ENCODE data around the gene LRRC8A. TPM values are rescaled to one million over a fixed set of nuclear protein-coding genes. Genes with fewer than 3 reads are reported as not detected.

LRRC8A gene
- total and polyA plus RNA-seq, 2 of the 13 experiments (the other 11 are each of a cell fraction or from before 2014, with no cell fraction given), result 16.1 to 40.6 TPM

DNA sequence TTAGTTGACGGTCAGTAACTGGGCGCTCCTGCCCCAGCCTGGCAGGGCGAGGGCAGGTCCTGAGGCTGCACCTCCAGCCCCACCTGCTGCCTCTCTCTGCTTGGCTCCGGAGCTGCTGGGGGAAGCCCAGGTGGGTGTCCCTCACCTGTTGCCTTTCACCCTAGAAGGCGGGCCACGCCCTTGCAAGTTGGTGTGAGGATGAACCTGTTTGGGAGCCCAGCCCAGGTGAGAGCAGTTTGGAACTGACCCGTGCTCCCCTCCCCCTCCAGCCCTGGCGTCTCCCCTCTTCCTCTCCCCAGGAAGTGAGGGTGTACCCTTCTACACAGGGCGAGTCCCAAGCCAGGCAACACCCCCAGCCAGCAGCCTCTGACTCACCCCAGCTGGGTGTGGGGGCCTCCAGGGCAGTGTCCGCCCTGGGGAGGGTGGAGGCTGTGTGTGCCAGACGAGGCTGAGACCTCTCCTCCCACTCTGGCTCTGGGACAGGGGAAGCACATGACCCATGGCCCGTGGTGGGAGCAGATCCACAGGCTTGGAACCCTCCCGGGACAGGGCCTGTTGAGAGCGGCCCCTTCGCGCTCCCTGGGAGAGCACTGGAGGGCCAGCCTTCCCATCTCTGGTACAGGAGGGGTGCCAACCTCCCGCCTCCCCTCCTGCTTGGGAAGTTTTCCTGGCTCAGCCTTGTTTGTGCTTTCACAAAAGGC is 10.4 kb downstream of the LRRC8A start:
- BruUV-seq (replicated peaks), result no TSS peak
- Histone ChIP-seq H3K4me2 (ENCODE audit: low read depth, low read length) (no peak overlapping the region), H3K4me3 (replicated peaks in 1 of 3; ENCODE audit: insufficient read depth in 1 of 3, low read depth in 2 of 3, low read length in 3 of 3) (no peak overlapping the region), H2AFZ (ENCODE audit: low read length) (no peak overlapping the region), H3K36me3 (replicated peaks in 1 of 2; ENCODE audit: control insufficient read depth in 1 of 2, insufficient read depth in 2 of 2, low read length in 2 of 2) (peaks cover 24 to 66% of the 10 kb centered on the region in 2 experiments; a peak in 4 of 5 replicates), H3K4me1 (ENCODE audit: insufficient read depth, low read length) (no peaks in the 10 kb centered on the region), H3K79me2 (ENCODE audit: insufficient read depth, low read length) (peaks cover 18% of the 10 kb centered on the region), H4K20me1 (ENCODE audit: insufficient read depth, low read length) (no peaks in the 10 kb centered on the region), H3K9me3 (ENCODE audit: low read length) (no peaks in the 10 kb centered on the region), H3K9ac (ENCODE audit: insufficient read depth, low read depth, low read length) (no peak overlapping the region), H3K27ac (ENCODE audit: extremely low read length, insufficient read depth, low read length) (no peak overlapping the region), H3K27me3 (ENCODE audit: control insufficient read depth in 1 of 2, insufficient read depth in 2 of 2, low read length in 2 of 2) (no peaks in the 10 kb centered on the region)
- ChIA-PET CTCF (ENCODE audit: low intra/inter-chr PET ratio, low total read pairs) (no interaction called here), POLR2A (no interaction called here)
- in situ Hi-C loops (cut with HindIII; ENCODE audit: extremely low pct_ligation_motif_present, low pct_unique_long_range_greater_than_20kb) (no loop called here), intact Hi-C loops (cut with micrococcal nuclease; ENCODE audit: unreplicated experiment) (no loop called here)
- no peak for DNase-seq (ENCODE audit: low spot score)
- TF ChIP-seq, protein P1, sequence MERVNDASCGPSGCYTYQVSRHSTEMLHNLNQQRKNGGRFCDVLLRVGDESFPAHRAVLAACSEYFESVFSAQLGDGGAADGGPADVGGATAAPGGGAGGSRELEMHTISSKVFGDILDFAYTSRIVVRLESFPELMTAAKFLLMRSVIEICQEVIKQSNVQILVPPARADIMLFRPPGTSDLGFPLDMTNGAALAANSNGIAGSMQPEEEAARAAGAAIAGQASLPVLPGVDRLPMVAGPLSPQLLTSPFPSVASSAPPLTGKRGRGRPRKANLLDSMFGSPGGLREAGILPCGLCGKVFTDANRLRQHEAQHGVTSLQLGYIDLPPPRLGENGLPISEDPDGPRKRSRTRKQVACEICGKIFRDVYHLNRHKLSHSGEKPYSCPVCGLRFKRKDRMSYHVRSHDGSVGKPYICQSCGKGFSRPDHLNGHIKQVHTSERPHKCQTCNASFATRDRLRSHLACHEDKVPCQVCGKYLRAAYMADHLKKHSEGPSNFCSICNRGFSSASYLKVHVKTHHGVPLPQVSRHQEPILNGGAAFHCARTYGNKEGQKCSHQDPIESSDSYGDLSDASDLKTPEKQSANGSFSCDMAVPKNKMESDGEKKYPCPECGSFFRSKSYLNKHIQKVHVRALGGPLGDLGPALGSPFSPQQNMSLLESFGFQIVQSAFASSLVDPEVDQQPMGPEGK (CRISPR knock-in tag; IDR thresholded peaks at IDR 0.05), result 0 out of 2 replicates have a peak, but pooled peaks have one; percentile 13
- TF ChIP-seq CAMTA2 (CRISPR knock-in tag; IDR thresholded peaks at IDR 0.05; ENCODE audit: borderline replicate concordance) (no peak), HNRNPL (IDR thresholded peaks at IDR 0.05; ENCODE audit: low read depth, low read length) (0 out of 2 replicates have a peak, but pooled peaks have one; percentile 5)
- ATAC-seq, result peak; percentile 36; the same call in 1 of the 3 replicates
- no peak for FAIRE-seq
- 90% methylated on average over 2 of the region's 17 CpGs for WGBS (ENCODE audit: low lambda C conversion rate)

DNA sequence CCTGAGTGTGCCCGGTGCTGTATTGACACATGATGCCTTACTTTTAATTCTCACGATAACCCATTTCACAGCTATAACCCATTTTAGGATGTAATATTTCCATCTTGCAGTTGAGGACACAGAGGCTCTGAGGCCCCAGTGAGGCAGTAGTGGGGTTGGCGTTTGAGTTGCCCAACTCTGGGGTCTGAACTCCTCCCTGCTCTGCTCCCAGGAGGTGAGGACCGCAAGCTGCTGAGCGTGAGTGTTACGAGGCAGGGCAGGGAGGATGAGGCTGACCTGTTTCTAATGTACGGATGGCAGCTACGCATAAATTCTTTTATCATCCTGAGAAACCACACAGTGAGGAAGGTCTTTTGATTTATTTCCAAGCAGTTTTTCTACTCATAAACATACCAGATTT is 11.4 kb downstream of the LRRC8A start:
- no peak for ATAC-seq
- 100% methylated on average over 8 of the region's 8 CpGs for WGBS (ENCODE audit: low lambda C conversion rate)
- H3K4me1 ChIP-seq (ENCODE audit: insufficient read depth, low read length), result no peaks in the 10 kb centered on the region
- no peak overlapping the region for H3K4me3 ChIP-seq (replicated peaks in 1 of 3; ENCODE audit: insufficient read depth in 1 of 3, low read depth in 2 of 3, low read length in 3 of 3)
- H3K9me3 ChIP-seq (ENCODE audit: low read length), result no peaks in the 10 kb centered on the region
- no peak for FAIRE-seq
- TF ChIP-seq, protein P2, sequence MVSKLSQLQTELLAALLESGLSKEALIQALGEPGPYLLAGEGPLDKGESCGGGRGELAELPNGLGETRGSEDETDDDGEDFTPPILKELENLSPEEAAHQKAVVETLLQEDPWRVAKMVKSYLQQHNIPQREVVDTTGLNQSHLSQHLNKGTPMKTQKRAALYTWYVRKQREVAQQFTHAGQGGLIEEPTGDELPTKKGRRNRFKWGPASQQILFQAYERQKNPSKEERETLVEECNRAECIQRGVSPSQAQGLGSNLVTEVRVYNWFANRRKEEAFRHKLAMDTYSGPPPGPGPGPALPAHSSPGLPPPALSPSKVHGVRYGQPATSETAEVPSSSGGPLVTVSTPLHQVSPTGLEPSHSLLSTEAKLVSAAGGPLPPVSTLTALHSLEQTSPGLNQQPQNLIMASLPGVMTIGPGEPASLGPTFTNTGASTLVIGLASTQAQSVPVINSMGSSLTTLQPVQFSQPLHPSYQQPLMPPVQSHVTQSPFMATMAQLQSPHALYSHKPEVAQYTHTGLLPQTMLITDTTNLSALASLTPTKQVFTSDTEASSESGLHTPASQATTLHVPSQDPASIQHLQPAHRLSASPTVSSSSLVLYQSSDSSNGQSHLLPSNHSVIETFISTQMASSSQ (IDR thresholded peaks at IDR 0.05; ENCODE audit: low read depth), result no peak
- TF ChIP-seq, protein P2 (CRISPR knock-in tag; IDR thresholded peaks at IDR 0.05; ENCODE audit: borderline replicate concordance), result no peak
- TF ChIP-seq, protein P3, sequence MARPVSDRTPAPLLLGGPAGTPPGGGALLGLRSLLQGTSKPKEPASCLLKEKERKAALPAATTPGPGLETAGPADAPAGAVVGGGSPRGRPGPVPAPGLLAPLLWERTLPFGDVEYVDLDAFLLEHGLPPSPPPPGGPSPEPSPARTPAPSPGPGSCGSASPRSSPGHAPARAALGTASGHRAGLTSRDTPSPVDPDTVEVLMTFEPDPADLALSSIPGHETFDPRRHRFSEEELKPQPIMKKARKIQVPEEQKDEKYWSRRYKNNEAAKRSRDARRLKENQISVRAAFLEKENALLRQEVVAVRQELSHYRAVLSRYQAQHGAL (CRISPR knock-in tag; IDR thresholded peaks at IDR 0.05; ENCODE audit: not compliant biosample characterization), result no peak
- TF ChIP-seq HOXA5 (CRISPR knock-in tag; IDR thresholded peaks at IDR 0.05) (no peak), GPN1 (CRISPR knock-in tag; IDR thresholded peaks at IDR 0.05; ENCODE audit: borderline replicate concordance) (no peak)
- ChIA-PET POLR2A (no interaction called here), CTCF (ENCODE audit: low intra/inter-chr PET ratio, low total read pairs) (no interaction called here)
- BruUV-seq (replicated peaks), result no TSS peak
- H3K27ac ChIP-seq (ENCODE audit: extremely low read length, insufficient read depth, low read length), result no peak overlapping the region
- no peak for DNase-seq (ENCODE audit: low spot score)
- no peak overlapping the region for H3K9ac ChIP-seq (ENCODE audit: insufficient read depth, low read depth, low read length)
- intact Hi-C loops (cut with micrococcal nuclease; ENCODE audit: unreplicated experiment) (no loop called here), in situ Hi-C loops (cut with HindIII; ENCODE audit: extremely low pct_ligation_motif_present, low pct_unique_long_range_greater_than_20kb) (no loop called here)
- H3K27me3 ChIP-seq (ENCODE audit: control insufficient read depth in 1 of 2, insufficient read depth in 2 of 2, low read length in 2 of 2), result no peaks in the 10 kb centered on the region
- peaks cover 13% of the 10 kb centered on the region for H3K79me2 ChIP-seq (ENCODE audit: insufficient read depth, low read length)
- no peak overlapping the region for H2AFZ ChIP-seq (ENCODE audit: low read length)
- peaks cover 20 to 67% of the 10 kb centered on the region in 2 experiments; a peak in 4 of 5 replicates for H3K36me3 ChIP-seq (replicated peaks in 1 of 2; ENCODE audit: control insufficient read depth in 1 of 2, insufficient read depth in 2 of 2, low read length in 2 of 2)
- no peaks in the 10 kb centered on the region for H4K20me1 ChIP-seq (ENCODE audit: insufficient read depth, low read length)
- H3K4me2 ChIP-seq (ENCODE audit: low read depth, low read length), result no peak overlapping the region
